CD4-positive, CD25-positive, alpha-beta regulatory T cell (primary cell): ENCODE data around the gene CEPT1. TPM values are rescaled to one million over a fixed set of nuclear protein-coding genes. Genes with fewer than 3 reads are reported as not detected.
A peak's percentile ranks its signal among the peaks of the same experiment; 100 is the strongest.

Source experiments
- ATAC-seq, 2 donors: fragments of 150-1000 bp; cut with Tn5 transposase; one replicate each; pipeline ENCODE4 v1.10.0; 2021; ENCODE audit warnings: low read depth in 2 of 2, moderate number of reproducible peaks in 2 of 2, moderate library complexity in 1 of 2
- DNase-seq, 3 donors: peaks; one replicate each; pipeline versions ENCODE4 v3.0.0 to v3.0.0-alpha.2; 2012 to 2022; ENCODE audit warnings: mixed read lengths in 1 of 3
- H3K27ac ChIP-seq: one replicate; pipeline ENCODE4 v1.7.0; 2013; ENCODE audit warnings: mild to moderate bottlenecking, low read length; ENCODE audit not compliant: insufficient read depth, poor library complexity, severe bottlenecking
- H3K27me3 ChIP-seq: one replicate; pipeline ENCODE4 v1.7.0; 2013; ENCODE audit warnings: low read length; ENCODE audit not compliant: control insufficient read depth, insufficient read depth
- H3K36me3 ChIP-seq: one replicate; pipeline ENCODE4 v1.7.0; 2013; ENCODE audit warnings: mild to moderate bottlenecking, low read length, moderate library complexity; ENCODE audit not compliant: control insufficient read depth, insufficient read depth
- H3K4me1 ChIP-seq: 2 replicates; pipeline ENCODE4 v1.7.0; 2013; ENCODE audit warnings: mild to moderate bottlenecking, low read length; ENCODE audit not compliant: insufficient read depth, control insufficient read depth, poor library complexity, severe bottlenecking
- H3K4me3 ChIP-seq: one replicate; pipeline ENCODE4 v1.7.0; 2013; ENCODE audit warnings: low read depth, mild to moderate bottlenecking, low read length, moderate library complexity
- H3K9me3 ChIP-seq, 2 experiments: 1 replicate in 1 of 2; 2 replicates in 1 of 2; pipeline ENCODE4 v1.7.0; 2013; ENCODE audit warnings: low read length in 2 of 2, mild to moderate bottlenecking in 1 of 2, moderate library complexity in 1 of 2; ENCODE audit not compliant: control insufficient read depth in 2 of 2
- H3K27ac Mint-ChIP-seq, 3 donors: one replicate each; pipeline ENCODE4 v1.8.0; 2020 to 2022; ENCODE audit warnings: mild to moderate bottlenecking in 3 of 3, mixed read lengths in 3 of 3, moderate library complexity in 2 of 3
- H3K27me3 Mint-ChIP-seq: one replicate; pipeline ENCODE4 v1.8.0; 2022; ENCODE audit warnings: mild to moderate bottlenecking, mixed read lengths
- H3K36me3 Mint-ChIP-seq: one replicate; pipeline ENCODE4 v1.8.0; 2020; ENCODE audit warnings: mixed read lengths
- H3K4me1 Mint-ChIP-seq, 4 donors: one replicate each; pipeline ENCODE4 v1.8.0; 2020 to 2022; ENCODE audit warnings: mixed read lengths in 4 of 4, mild to moderate bottlenecking in 1 of 4
- H3K4me3 Mint-ChIP-seq, 4 donors: one replicate each; pipeline ENCODE4 v1.8.0; 2020 to 2022; ENCODE audit warnings: mild to moderate bottlenecking in 4 of 4, mixed read lengths in 4 of 4, moderate library complexity in 3 of 4
- H3K9me3 Mint-ChIP-seq, 7 donors: one replicate each; pipeline ENCODE4 v1.8.0; 2020 to 2022; ENCODE audit warnings: mixed read lengths in 7 of 7, mild to moderate bottlenecking in 3 of 7, moderate library complexity in 2 of 7
- polyA plus RNA-seq, 4 donors: library from polyadenylated mRNA; unstranded; fragments of 300-500 nt; fragmentation: Illumina TruSeq; gene quantifications; one replicate each; pipeline ENCODE4 v1.2.3, GENCODE V29; 2021
- total RNA-seq: library from RNA; stranded (reverse); gene quantifications from one replicate; pipeline ENCODE4 v1.2.3, GENCODE V29; 2022

CEPT1 gene
- total and polyA plus RNA-seq, 5 donors from 2014 or later = 19.9 to 37.5 (median 22.7) TPM

- Mint-ChIP-seq H3K9me3 (peaks cover 0 to 3% (median 0%) of the 10 kb centered on the region in 7 donors), H3K27ac (no peak overlapping the region), H3K36me3 (peaks cover 47% of the 10 kb centered on the region), H3K4me1 (no peaks in the 10 kb centered on the region), H3K4me3 (no peak overlapping the region), H3K27me3 (no peaks in the 10 kb centered on the region)
- ATAC-seq (no peak), DNase-seq (no peak)
- H3K4me3 ChIP-seq = no peak overlapping the region
- no peak overlapping the region for H3K27ac ChIP-seq
- no peaks in the 10 kb centered on the region for H3K27me3 ChIP-seq
- H3K9me3 ChIP-seq = no peaks in the 10 kb centered on the region
- no peaks in the 10 kb centered on the region for H3K4me1 ChIP-seq
- peaks cover 43% of the 10 kb centered on the region for H3K36me3 ChIP-seq
These were observed 23.5 kb upstream of the CEPT1 start for GRCh38 chr1:111116496-111116895.

- Mint-ChIP-seq H3K36me3 (peaks cover 45% of the 10 kb centered on the region), H3K9me3 (no peaks in the 10 kb centered on the region), H3K4me1 (peaks cover 22 to 33% (median 25%) of the 10 kb centered on the region in 4 donors), H3K27ac (peak overlapping the region in 1 of 3 donors; percentile 61), H3K4me3 (no peak overlapping the region), H3K27me3 (no peaks in the 10 kb centered on the region)
- no peaks in the 10 kb centered on the region for H3K4me1 ChIP-seq
- H3K27ac ChIP-seq = no peak overlapping the region
- peaks cover 53% of the 10 kb centered on the region for H3K36me3 ChIP-seq
- ATAC-seq (no peak), DNase-seq (no peak)
- no peaks in the 10 kb centered on the region for H3K9me3 ChIP-seq
- no peak overlapping the region for H3K4me3 ChIP-seq
- H3K27me3 ChIP-seq = no peaks in the 10 kb centered on the region
These were observed 13.7 kb upstream of the CEPT1 start for GRCh38 chr1:111126354-111126753.

DNA sequence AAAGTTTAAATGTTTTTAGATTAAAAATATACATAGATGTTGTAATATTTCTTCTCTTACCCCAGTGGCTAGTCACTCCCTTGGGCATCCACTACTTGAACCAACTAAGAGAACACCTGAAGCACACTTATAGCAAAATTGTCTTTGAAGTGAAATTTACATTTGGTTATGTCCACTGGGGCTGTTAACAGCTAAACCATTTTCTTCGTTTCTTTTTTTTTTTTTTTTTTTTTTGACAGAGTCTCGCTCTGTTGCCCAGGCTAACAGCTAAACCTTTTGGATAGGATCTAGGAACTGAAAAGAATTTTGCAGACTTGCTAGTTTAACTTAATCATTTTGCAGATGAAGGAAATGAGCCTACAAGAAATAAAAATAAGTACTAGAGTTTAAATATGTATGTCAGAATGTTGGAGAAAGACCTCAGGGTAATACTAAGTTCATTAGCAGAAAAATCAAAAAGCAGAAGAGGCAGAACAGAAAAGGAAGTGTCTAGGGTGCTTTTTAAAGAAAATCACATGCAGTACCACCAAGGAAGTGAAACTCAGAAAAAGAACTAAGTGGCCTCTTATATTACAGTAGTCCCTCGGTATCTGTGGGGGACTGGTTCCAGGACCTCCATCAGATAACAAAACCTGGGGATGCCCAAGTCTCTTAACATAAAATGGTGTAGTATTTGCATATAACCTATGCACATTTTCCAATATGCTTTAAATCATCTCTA lies 11.9 kb upstream of the CEPT1 start:
- no peaks in the 10 kb centered on the region for H3K27me3 Mint-ChIP-seq
- peaks cover 38% of the 10 kb centered on the region for H3K36me3 Mint-ChIP-seq
- H3K4me3 Mint-ChIP-seq = no peak overlapping the region
- peak overlapping the region in 2 of 3 donors; percentile 14 to 33 for H3K27ac Mint-ChIP-seq
- Histone ChIP-seq H3K4me1 (no peaks in the 10 kb centered on the region), H3K36me3 (peaks cover 56% of the 10 kb centered on the region), H3K27me3 (no peaks in the 10 kb centered on the region), H3K9me3 (no peaks in the 10 kb centered on the region), H3K4me3 (peak overlapping the region; percentile 22), H3K27ac (no peak overlapping the region)
- H3K9me3 Mint-ChIP-seq = no peaks in the 10 kb centered on the region
- peak; percentile 39 to 58 for ATAC-seq
- peak in 1 of 3 donors; percentile 22 for DNase-seq
- H3K4me1 Mint-ChIP-seq = peaks cover 22 to 37% (median 26%) of the 10 kb centered on the region in 4 donors

DNA sequence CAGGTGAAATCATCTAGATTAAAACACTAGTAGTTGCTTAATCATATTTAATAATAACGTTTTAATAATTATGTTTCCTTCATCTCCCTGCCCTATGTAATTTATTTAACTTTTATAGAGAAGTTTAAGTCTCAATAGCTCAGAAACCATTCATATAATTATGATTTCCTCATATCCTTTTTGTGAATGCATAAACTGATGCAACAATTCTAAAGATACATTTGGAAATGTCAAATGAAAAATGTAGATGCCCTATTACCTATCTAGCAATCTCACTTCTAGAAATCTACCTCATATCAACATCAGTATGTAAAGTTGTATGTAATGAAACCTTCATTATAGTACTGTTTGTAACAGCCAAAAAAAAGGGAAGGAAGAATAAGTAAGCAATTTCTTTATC lies 10.6 kb upstream of the CEPT1 start:
- Mint-ChIP-seq H3K27me3 (no peaks in the 10 kb centered on the region), H3K4me1 (peaks cover 17 to 38% (median 28%) of the 10 kb centered on the region in 4 donors), H3K36me3 (peaks cover 32% of the 10 kb centered on the region), H3K27ac (no peak overlapping the region), H3K4me3 (peak overlapping the region in 2 of 4 donors; percentile 17 to 39), H3K9me3 (no peaks in the 10 kb centered on the region)
- Histone ChIP-seq H3K36me3 (peaks cover 50% of the 10 kb centered on the region), H3K4me1 (no peaks in the 10 kb centered on the region), H3K27me3 (no peaks in the 10 kb centered on the region), H3K4me3 (no peak overlapping the region), H3K9me3 (no peaks in the 10 kb centered on the region), H3K27ac (no peak overlapping the region)
- ATAC-seq (no peak), DNase-seq (no peak)

- ATAC-seq (no peak), DNase-seq (no peak)
- Mint-ChIP-seq H3K27me3 (no peaks in the 10 kb centered on the region), H3K36me3 (peaks cover 36% of the 10 kb centered on the region), H3K9me3 (no peaks in the 10 kb centered on the region), H3K4me3 (no peak overlapping the region), H3K4me1 (peaks cover 22 to 47% (median 28%) of the 10 kb centered on the region in 4 donors), H3K27ac (peak overlapping the region in 1 of 3 donors; percentile 8)
- peaks cover 33% of the 10 kb centered on the region for H3K36me3 ChIP-seq
- no peaks in the 10 kb centered on the region for H3K27me3 ChIP-seq
- H3K9me3 ChIP-seq = no peaks in the 10 kb centered on the region
- no peak overlapping the region for H3K27ac ChIP-seq
- H3K4me1 ChIP-seq = no peaks in the 10 kb centered on the region
- no peak overlapping the region for H3K4me3 ChIP-seq
These were observed 8.3 kb upstream of the CEPT1 start for GRCh38 chr1:111131693-111132092.

DNA sequence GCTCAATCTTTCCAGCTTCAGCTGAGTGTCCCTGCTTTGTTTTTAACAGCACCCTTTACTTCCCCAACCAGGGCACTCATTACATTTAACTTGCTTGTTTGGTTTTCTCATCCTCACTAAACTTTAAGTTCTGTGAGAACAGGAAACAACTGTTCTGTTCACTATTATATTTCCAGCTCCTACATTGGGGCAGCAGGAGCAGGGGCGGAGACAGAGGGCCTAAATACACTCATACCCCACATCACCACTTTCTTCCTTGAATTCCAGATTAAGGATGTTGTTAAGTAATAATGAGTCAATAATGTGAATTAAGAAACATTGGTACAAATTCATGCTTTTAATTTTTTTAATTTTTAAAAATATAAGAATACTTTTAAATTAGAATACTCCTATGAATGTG lies 6.2 kb upstream of the CEPT1 start:
- no peak for DNase-seq
- Histone ChIP-seq H3K27me3 (no peaks in the 10 kb centered on the region), H3K4me3 (no peak overlapping the region), H3K27ac (no peak overlapping the region), H3K9me3 (no peaks in the 10 kb centered on the region), H3K36me3 (peaks cover 18% of the 10 kb centered on the region), H3K4me1 (peaks cover 5% of the 10 kb centered on the region)
- ATAC-seq = no peak
- Mint-ChIP-seq H3K27ac (no peak overlapping the region), H3K4me3 (no peak overlapping the region), H3K4me1 (peaks cover 24 to 37% (median 29%) of the 10 kb centered on the region in 4 donors), H3K36me3 (peaks cover 26% of the 10 kb centered on the region), H3K9me3 (no peaks in the 10 kb centered on the region), H3K27me3 (no peaks in the 10 kb centered on the region)

DNA sequence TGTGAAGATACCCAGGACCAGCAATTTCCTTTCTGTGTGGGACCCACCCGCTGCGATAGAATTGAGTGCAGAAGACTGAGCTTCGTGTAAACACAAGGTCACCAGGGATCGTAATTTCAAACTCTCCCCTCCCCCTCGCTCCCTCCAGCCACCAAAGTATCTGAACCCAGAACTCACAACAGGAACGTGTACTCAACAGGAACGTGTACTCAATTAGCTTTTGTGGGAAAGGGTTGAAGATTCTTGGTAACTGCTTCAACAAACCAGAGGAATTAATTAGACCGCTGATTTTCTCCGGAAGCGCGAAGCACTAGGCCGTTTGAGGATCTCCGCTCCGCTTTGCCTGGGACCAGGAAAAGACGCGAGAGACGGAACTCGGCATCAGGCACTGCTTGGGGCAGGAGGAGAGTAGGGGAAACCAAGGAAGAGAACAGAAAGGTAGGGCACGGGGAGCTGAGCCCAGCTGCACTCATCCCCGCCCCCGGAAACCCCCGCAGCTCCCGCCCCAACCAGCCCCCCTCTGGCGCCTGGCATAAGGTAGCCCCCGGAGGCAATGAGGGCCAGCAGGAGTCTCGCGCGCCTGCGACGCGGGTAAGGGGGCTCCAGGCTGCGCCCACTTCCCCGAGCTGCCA lies 583 bp upstream of the CEPT1 start:
- no peaks in the 10 kb centered on the region for H3K27me3 ChIP-seq
- H3K27me3 Mint-ChIP-seq = no peaks in the 10 kb centered on the region

More for the DNA sequence above, 583 bp upstream of the CEPT1 start:
- DNase-seq = peak in 1 of 3 donors; percentile 69
- H3K4me3 Mint-ChIP-seq = peak overlapping the region; percentile 96 to 100 (median 100)
- Histone ChIP-seq H3K27ac (peak overlapping the region; percentile 89), H3K4me1 (peaks cover 36% of the 10 kb centered on the region), H3K36me3 (peaks cover 11% of the 10 kb centered on the region), H3K9me3 (no peaks in the 10 kb centered on the region), H3K4me3 (peak overlapping the region; percentile 98)
- peak overlapping the region; percentile 86 to 99 (median 99) for H3K27ac Mint-ChIP-seq
- peak; percentile 56 to 58 for ATAC-seq
- H3K36me3 Mint-ChIP-seq = peaks cover 15% of the 10 kb centered on the region
- no peaks in the 10 kb centered on the region for H3K9me3 Mint-ChIP-seq
- H3K4me1 Mint-ChIP-seq = peaks cover 35 to 63% (median 51%) of the 10 kb centered on the region in 4 donors
